HCT116 (cell line): Measurements from ENCODE around the gene TOMM22. TPM values are rescaled to one million over a fixed set of nuclear protein-coding genes. Genes with fewer than 3 reads are reported as not detected.

Source experiments
- ATAC-seq: fragments of 200-7000 bp; cut with Tn5 transposase; 2 replicates; pipeline ENCODE4 v1.9.1; 2020; ENCODE audit warnings: mild to moderate bottlenecking, moderate library complexity
- BruUV-seq: library from RNA; stranded (reverse); fragments of 400-500 nt; replicated peaks from 2 replicates; lab custom pipeline; 2021; lab: Mats Ljungman, UMichigan
- CTCF ChIA-PET: fragments of 300-600 bp; sonication (Branson Sonifier 250); formaldehyde crosslinking; loops from one replicate; lab custom pipeline; 2021; ENCODE audit warnings: antibody characterized with exemption; lab: Charles Lee
- POLR2A ChIA-PET: fragments of 300-600, 350-600 bp; sonication (Branson Sonifier 250); formaldehyde crosslinking; loops from one replicate; lab custom pipeline; 2021; ENCODE audit warnings: antibody characterized with exemption; lab: Charles Lee
- RAD21 ChIA-PET, 2 experiments: fragments of 300-600 bp; sonication (Branson Sonifier 250); formaldehyde crosslinking; loops; one replicate each; lab custom pipeline; 2023; ENCODE audit warnings: low total read pairs in 2 of 2; ENCODE audit not compliant: uncharacterized antibody in 2 of 2, unreplicated experiment in 2 of 2, low non-redundant PET in 1 of 2; lab: Charles Lee
- DNase-seq: peaks from one replicate; pipeline ENCODE4 v3.0.0-alpha.2; 2010; ENCODE audit warnings: low read depth, low spot score
- H2AFZ ChIP-seq: fragments of 200-600 bp; shearing (Covaris generic), sonication (generic); 2 replicates; pipeline ENCODE4 v1.6.1; 2017; ENCODE audit warnings: low read depth, mixed run types, mixed read lengths, antibody characterized with exemption, low read length; ENCODE audit not compliant: poor library complexity, severe bottlenecking
- H3K27ac ChIP-seq: 2 replicates; pipeline ENCODE4 v1.5.1; 2012; ENCODE audit warnings: low read depth, low read length
- H3K27me3 ChIP-seq: fragments of 200-600 bp; sonication (generic); 2 replicates; pipeline ENCODE4 v1.6.1; 2016; ENCODE audit warnings: mixed run types, low read length, mixed read lengths; ENCODE audit not compliant: insufficient read depth
- H3K36me3 ChIP-seq, 2 experiments: fragments of 200-500 bp in 1 of 2; fragments of 200-600 bp in 1 of 2; sonication (Bioruptor generic) in 1 of 2; sonication (generic) in 1 of 2; 2 replicates each; pipeline versions ENCODE4 v1.5.1 to v1.6.1; 2014 to 2016; ENCODE audit warnings: low read length in 2 of 2, inconsistent platforms in 1 of 2, mixed read lengths in 1 of 2, mixed run types in 1 of 2; ENCODE audit not compliant: insufficient read depth in 2 of 2, control insufficient read depth in 1 of 2
- H3K4me1 ChIP-seq, 2 experiments: fragments of 200-600 bp in 1 of 2; sonication (generic) in 1 of 2; 2 replicates each; pipeline versions ENCODE4 v1.5.1 to v1.6.1; 2012 to 2017; ENCODE audit warnings: low read length in 2 of 2, inconsistent platforms in 1 of 2, mild to moderate bottlenecking in 1 of 2, mixed read lengths in 1 of 2, mixed run types in 1 of 2, moderate library complexity in 1 of 2; ENCODE audit not compliant: insufficient read depth in 2 of 2, control insufficient read depth in 1 of 2
- H3K4me2 ChIP-seq: fragments of 200-600 bp; sonication (generic); 2 replicates; pipeline ENCODE4 v1.6.1; 2017; ENCODE audit warnings: mixed run types, low read length, mixed read lengths
- H3K4me3 ChIP-seq, 2 experiments: fragments of 200-600 bp in 1 of 2; sonication (generic) in 1 of 2; replicated peaks in 1 of 2; 2 replicates each; pipeline ENCODE4 v1.5.1; 2011 to 2016; ENCODE audit warnings: low read length in 2 of 2, control low read depth in 1 of 2, low read depth in 1 of 2, mild to moderate bottlenecking in 1 of 2, mixed read lengths in 1 of 2, mixed run types in 1 of 2
- H3K79me2 ChIP-seq: fragments of 200-600 bp; sonication (generic); 2 replicates; pipeline ENCODE4 v1.6.1; 2017; ENCODE audit warnings: mild to moderate bottlenecking, mixed run types, low read length, moderate library complexity, mixed read lengths; ENCODE audit not compliant: insufficient read depth
- H3K9ac ChIP-seq: fragments of 200-600 bp; sonication (generic); 2 replicates; pipeline ENCODE4 v1.6.1; 2016; ENCODE audit warnings: low read length, mixed read lengths
- H3K9me2 ChIP-seq: fragments of 200-600 bp; sonication (generic), shearing (Covaris generic); 2 replicates; pipeline ENCODE4 v1.6.1; 2017; ENCODE audit warnings: mixed run types, mild to moderate bottlenecking, moderate library complexity; ENCODE audit not compliant: insufficient read depth
- H3K9me3 ChIP-seq, 2 experiments: fragments of 200-500 bp in 1 of 2; fragments of 200-600 bp in 1 of 2; sonication (Bioruptor generic) in 1 of 2; sonication (generic) in 1 of 2; 2 replicates each; pipeline ENCODE4 v1.6.1; 2014 to 2017; ENCODE audit warnings: low read length in 2 of 2, mixed read lengths in 2 of 2, inconsistent platforms in 1 of 2, low read depth in 1 of 2, mild to moderate bottlenecking in 1 of 2, mixed run types in 1 of 2, moderate library complexity in 1 of 2; ENCODE audit not compliant: control insufficient read depth in 1 of 2, insufficient read depth in 1 of 2
- H4K20me1 ChIP-seq: fragments of 200-600 bp; sonication (generic), shearing (Covaris generic); 2 replicates; pipeline ENCODE4 v1.6.1; 2017; ENCODE audit warnings: mixed run types, mild to moderate bottlenecking, moderate library complexity; ENCODE audit not compliant: insufficient read depth
- CBX3 ChIP-seq: IDR thresholded peaks from 2 replicates; pipeline ENCODE4 v1.6.1; 2012; ENCODE audit warnings: low read depth
- CEBPB ChIP-seq: IDR thresholded peaks from 2 replicates; pipeline ENCODE4 v1.6.1; 2012; ENCODE audit warnings: low read depth
- ELF1 ChIP-seq: IDR thresholded peaks from 2 replicates; pipeline ENCODE4 v1.6.1; 2012; ENCODE audit warnings: low read depth, borderline replicate concordance
- EZH2phosphoT487 ChIP-seq: fragments of 200-600 bp; IDR thresholded peaks from 2 replicates; pipeline ENCODE4 v1.6.1; 2018; ENCODE audit warnings: antibody characterized with exemption, borderline replicate concordance
- FOSL1 ChIP-seq: IDR thresholded peaks from 2 replicates; pipeline ENCODE4 v1.6.1; 2012; ENCODE audit warnings: low read depth
- JUND ChIP-seq: IDR thresholded peaks from 2 replicates; pipeline ENCODE4 v1.6.1; 2012
- MAX ChIP-seq: IDR thresholded peaks from 2 replicates; pipeline ENCODE4 v1.6.1; 2012
- POLR2A ChIP-seq: IDR thresholded peaks from 2 replicates; pipeline ENCODE4 v1.7.0; 2011; ENCODE audit warnings: borderline replicate concordance; ENCODE audit not compliant: insufficient read depth, insufficient read length; ENCODE audit errors: extremely low read depth
- POLR2AphosphoS5 ChIP-seq: IDR thresholded peaks from 2 replicates; pipeline ENCODE4 v1.6.1; 2011; ENCODE audit warnings: mild to moderate bottlenecking, low read depth, low read length, moderate library complexity
- RAD21 ChIP-seq: IDR thresholded peaks from 2 replicates; pipeline ENCODE4 v1.6.1; 2012; ENCODE audit warnings: low read depth, mild to moderate bottlenecking
- REST ChIP-seq: IDR thresholded peaks from 2 replicates; pipeline ENCODE4 v1.6.1; 2012; ENCODE audit warnings: low read depth
- SIN3A ChIP-seq: IDR thresholded peaks from 2 replicates; pipeline ENCODE4 v1.6.1; 2012; ENCODE audit warnings: low read depth
- SP1 ChIP-seq: IDR thresholded peaks from 2 replicates; pipeline ENCODE4 v1.6.1; 2012; ENCODE audit warnings: low read depth
- SRF ChIP-seq: IDR thresholded peaks from 2 replicates; pipeline ENCODE4 v1.6.1; 2012; ENCODE audit warnings: low read depth
- ZBTB33 ChIP-seq: IDR thresholded peaks from 2 replicates; pipeline ENCODE4 v1.6.1; 2011; ENCODE audit warnings: mild to moderate bottlenecking, low read length, moderate library complexity; ENCODE audit not compliant: insufficient replicate concordance; ENCODE audit errors: extremely low read depth
- ZFX ChIP-seq: fragments of 450-650 bp; IDR thresholded peaks from 2 replicates; pipeline ENCODE4 v1.6.1; 2017
- ZNF274 ChIP-seq: fragments of 200-500 bp; sonication (Bioruptor generic); IDR thresholded peaks from 2 replicates; pipeline ENCODE4 v1.6.1; 2014; ENCODE audit warnings: mild to moderate bottlenecking, low read depth, low read length, inconsistent platforms
- intact Hi-C: fragments of 100-400 bp; cut with micrococcal nuclease; formaldehyde crosslinking; loops from 2 replicates; pipeline ENCODE4 v1.10.0; 2022
- total RNA-seq: library from RNA; stranded (reverse); gene quantifications from one replicate; pipeline ENCODE4 v1.2.1, GENCODE V29; 2021; ENCODE audit not compliant: unreplicated experiment

The TOMM22 gene
- total RNA-seq, 1 experiment from 2014 or later: 136 TPM

- ATAC-seq (no peak), DNase-seq (no peak)
- TF ChIP-seq SIN3A (no peak), POLR2A (no peak), ZFX (no peak), EZH2phosphoT487 (no peak), MAX (no peak), SP1 (no peak), CBX3 (no peak), RAD21 (no peak), JUND (no peak), REST (no peak), FOSL1 (no peak), CEBPB (no peak), SRF (no peak), ZBTB33 (no peak), ELF1 (no peak), POLR2AphosphoS5 (no peak), ZNF274 (no peak)
- H3K79me2 ChIP-seq: no peaks in the 10 kb centered on the region
- ChIA-PET RAD21 (no interaction called here), POLR2A (no interaction called here), CTCF (no interaction called here)
- H3K4me1 ChIP-seq: peaks cover 0 to 10% of the 10 kb centered on the region in 2 experiments; a peak in 3 of 4 replicates
- no peaks in the 10 kb centered on the region for H3K9me3 ChIP-seq
- intact Hi-C loops: no loop called here
- H3K9me2 ChIP-seq: no peaks in the 10 kb centered on the region
- H3K27ac ChIP-seq: no peak overlapping the region
- H3K4me3 ChIP-seq: no peak overlapping the region
- BruUV-seq: no TSS peak
- no peaks in the 10 kb centered on the region for H3K36me3 ChIP-seq
- H3K27me3 ChIP-seq: no peaks in the 10 kb centered on the region
- H4K20me1 ChIP-seq: no peaks in the 10 kb centered on the region
- H3K9ac ChIP-seq: no peak overlapping the region
- no peak overlapping the region for H2AFZ ChIP-seq
- no peak overlapping the region for H3K4me2 ChIP-seq
These were observed 31.8 kb upstream of the TOMM22 start for GRCh38 chr22:38649841-38650522.
